BJ (cell line): ENCODE results near the gene TMPRSS15. TPM values are rescaled to one million over a fixed set of nuclear protein-coding genes. Genes with fewer than 3 reads are reported as not detected.

Experiments
- CTCF ChIA-PET: fragments of 350-600 bp; formaldehyde crosslinking; extraction: SDS; loops from one replicate; lab custom pipeline; 2021; ENCODE audit warnings: antibody characterized with exemption, inconsistent platforms; lab: Yijun Ruan, JAX
- POLR2A ChIA-PET: fragments of 300-600 bp; sonication (Branson Sonifier 250); formaldehyde crosslinking; extraction: SDS; loops from one replicate; lab custom pipeline; 2021; ENCODE audit warnings: antibody characterized with exemption; lab: Charles Lee
- DNase-seq: peaks from one replicate; pipeline ENCODE4 v3.0.0-alpha.2; 2011; ENCODE audit warnings: low read depth
- H3K27me3 ChIP-seq: 2 replicates; pipeline ENCODE4 v1.6.0; 2011; ENCODE audit warnings: low read length; ENCODE audit not compliant: control insufficient read depth, insufficient read depth
- H3K36me3 ChIP-seq: 2 replicates; pipeline ENCODE4 v1.5.1; 2011; ENCODE audit warnings: low read length; ENCODE audit not compliant: control insufficient read depth, insufficient read depth
- H3K4me3 ChIP-seq: 2 replicates; pipeline ENCODE4 v1.5.1; 2011; ENCODE audit warnings: low read depth, mild to moderate bottlenecking, control low read depth, low read length
- CTCF ChIP-seq: IDR thresholded peaks from 2 replicates; pipeline ENCODE4 v1.5.1; 2011; ENCODE audit warnings: low read depth, mild to moderate bottlenecking, control low read depth, inconsistent platforms, low read length, moderate library complexity; ENCODE audit not compliant: insufficient read depth
- polyA plus RNA-seq: library from polyadenylated mRNA; depleted of rRNA; stranded (reverse); fragments of >200 nt; gene quantifications from 2 replicates; pipeline ENCODE4 v1.2.3, GENCODE V29; 2011

TMPRSS15 gene
- polyA plus RNA-seq, 1 experiment: not detected

GRCh38 chr21:18267496-18267895 is 136.1 kb downstream of the TMPRSS15 start:
- CTCF ChIA-PET: no interaction called here
- no peaks in the 10 kb centered on the region for H3K36me3 ChIP-seq
- DNase-seq: no peak
- H3K4me3 ChIP-seq: no peak overlapping the region
- TF ChIP-seq CTCF: no peak
- H3K27me3 ChIP-seq: no peaks in the 10 kb centered on the region
- POLR2A ChIA-PET: no interaction called here

- H3K4me3 ChIP-seq: no peak overlapping the region
- no peak for DNase-seq
- H3K36me3 ChIP-seq: no peaks in the 10 kb centered on the region
- ChIA-PET CTCF (interaction anchor here (0.6 kb wide), 1 partner anchor 84 kb away, joined by 3 read pairs; no protein-coding TSS in a partner anchor), POLR2A (no interaction called here)
- TF ChIP-seq CTCF: no peak
- no peaks in the 10 kb centered on the region for H3K27me3 ChIP-seq
These were observed 137.6 kb downstream of the TMPRSS15 start for GRCh38 chr21:18265944-18266343.

GRCh38 chr21:18253799-18254198 is 149.8 kb downstream of the TMPRSS15 start:
- no peak for TF ChIP-seq CTCF
- Histone ChIP-seq H3K4me3 (no peak overlapping the region), H3K36me3 (no peaks in the 10 kb centered on the region), H3K27me3 (no peaks in the 10 kb centered on the region)
- CTCF ChIA-PET: no interaction called here
- no peak for DNase-seq
- POLR2A ChIA-PET: no interaction called here

- POLR2A ChIA-PET: no interaction called here
- Histone ChIP-seq H3K27me3 (no peaks in the 10 kb centered on the region), H3K4me3 (no peak overlapping the region), H3K36me3 (no peaks in the 10 kb centered on the region)
- no peak for DNase-seq
- CTCF ChIA-PET: no interaction called here
- TF ChIP-seq CTCF: no peak
These were observed 150.4 kb downstream of the TMPRSS15 start for GRCh38 chr21:18253221-18253620.

- DNase-seq: no peak
- no peak overlapping the region for H3K4me3 ChIP-seq
- ChIA-PET POLR2A (no interaction called here), CTCF (no interaction called here)
- no peaks in the 10 kb centered on the region for H3K27me3 ChIP-seq
- no peaks in the 10 kb centered on the region for H3K36me3 ChIP-seq
- TF ChIP-seq CTCF: no peak
These were observed 150.9 kb downstream of the TMPRSS15 start for GRCh38 chr21:18252680-18253079.
